Activated CD8-positive, alpha-beta memory T cell treated with anti-CD3 and anti-CD28 coated beads for 4 hours (primary cell): ENCODE data around the gene UCP1.
"Not testable (repeated sequence)": the region's sequence is repeated elsewhere in the genome, so short reads cannot be mapped to it uniquely, and the experiment has no call there.

ENCODE experiments used
- DNase-seq, 2 donors: peaks; one replicate each; pipeline ENCODE4 v3.0.0-alpha.2; 2020; ENCODE audit warnings: low read depth in 2 of 2

UCP1 gene

GRCh38 chr4:140533951-140534480 lies 34.7 kb downstream of the UCP1 start:
- no peak for DNase-seq

- no peak for DNase-seq
These were observed 39.3 kb downstream of the UCP1 start for GRCh38 chr4:140529434-140529833.

- peak; percentile 94 for DNase-seq
These were observed 44.7 kb downstream of the UCP1 start, which contains the start of gene ELMOD2 for GRCh38 chr4:140523857-140524742. Gene ELMOD2 (plus strand): TSS chr4:140524168. CDS start chr4:140525429, 1,261 bp downstream.

- no peak for DNase-seq
These were observed 45.3 kb downstream of the UCP1 start for GRCh38 chr4:140523370-140523856.

GRCh38 chr4:140515423-140515822 lies 53.3 kb downstream of the UCP1 start:
- no peak for DNase-seq

- DNase-seq: not testable (repeated sequence)
These were observed 55.0 kb downstream of the UCP1 start for GRCh38 chr4:140513765-140514164.
